Hippocampal formation (tissue), 2 donors: Measurements from ENCODE around the gene DTHD1.

Source experiments
- DNase-seq, 2 donors: peaks; one replicate each; lab custom pipeline; 2025; lab: John Stamatoyannopoulos, UW

The DTHD1 gene

DNA sequence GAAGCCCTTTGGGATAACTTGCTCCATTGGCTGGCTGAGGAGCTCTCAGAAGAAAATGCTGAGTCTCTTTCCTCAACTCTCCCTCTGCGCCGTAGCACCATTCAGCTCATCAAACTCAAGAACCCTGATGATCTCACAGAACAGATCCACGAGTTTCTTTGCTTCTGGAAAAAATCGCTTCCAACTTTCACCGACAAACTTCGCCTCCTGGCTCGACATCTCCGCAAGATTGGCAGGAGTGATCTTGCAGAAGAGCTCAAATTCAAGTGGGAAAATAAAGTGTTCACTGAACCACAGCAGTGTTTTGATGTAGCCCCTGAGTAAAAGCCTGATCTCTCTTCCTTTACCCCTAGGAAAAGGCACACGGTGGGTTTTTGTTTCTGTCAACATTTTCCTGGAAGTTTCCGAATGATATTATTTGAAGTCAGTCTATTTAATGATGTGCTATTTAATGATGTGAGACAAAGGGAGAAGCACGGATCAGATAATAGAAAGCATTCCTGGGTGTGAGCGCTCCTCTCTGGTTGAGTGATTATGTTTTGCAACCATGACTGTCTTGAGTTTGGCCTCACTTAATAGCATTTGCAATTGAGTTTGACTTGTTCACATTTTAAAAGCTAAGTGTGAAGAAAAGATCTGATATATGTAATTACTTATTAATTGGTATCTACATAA lies 62.2 kb downstream of the DTHD1 start:
- no peak for DNase-seq

DNA sequence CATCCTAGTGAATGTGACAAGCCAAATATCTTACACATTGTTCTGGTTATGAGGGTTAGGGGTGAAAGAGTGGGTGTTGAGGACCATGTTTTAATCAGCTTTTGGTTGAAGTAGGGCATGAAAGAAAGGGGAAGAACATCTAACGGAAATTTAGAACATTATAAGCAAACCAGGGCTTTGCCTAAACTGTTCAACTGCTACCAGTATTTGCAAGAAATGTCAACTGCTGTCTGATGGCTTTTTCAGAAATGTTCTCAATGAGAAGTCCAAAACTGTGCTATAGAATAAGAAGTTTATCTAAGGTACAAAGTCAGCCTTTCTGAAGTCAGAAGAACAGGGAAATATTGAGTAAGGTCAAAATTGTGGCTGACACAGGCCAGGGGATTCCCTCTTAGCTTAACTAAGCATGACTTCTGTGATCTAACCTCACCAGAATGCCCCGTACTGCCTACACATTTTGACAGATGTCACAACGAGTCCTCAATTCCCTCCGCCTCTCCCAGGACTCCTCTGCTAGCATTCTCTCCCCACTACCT lies 67.1 kb downstream of the DTHD1 start:
- DNase-seq = no peak

DNA sequence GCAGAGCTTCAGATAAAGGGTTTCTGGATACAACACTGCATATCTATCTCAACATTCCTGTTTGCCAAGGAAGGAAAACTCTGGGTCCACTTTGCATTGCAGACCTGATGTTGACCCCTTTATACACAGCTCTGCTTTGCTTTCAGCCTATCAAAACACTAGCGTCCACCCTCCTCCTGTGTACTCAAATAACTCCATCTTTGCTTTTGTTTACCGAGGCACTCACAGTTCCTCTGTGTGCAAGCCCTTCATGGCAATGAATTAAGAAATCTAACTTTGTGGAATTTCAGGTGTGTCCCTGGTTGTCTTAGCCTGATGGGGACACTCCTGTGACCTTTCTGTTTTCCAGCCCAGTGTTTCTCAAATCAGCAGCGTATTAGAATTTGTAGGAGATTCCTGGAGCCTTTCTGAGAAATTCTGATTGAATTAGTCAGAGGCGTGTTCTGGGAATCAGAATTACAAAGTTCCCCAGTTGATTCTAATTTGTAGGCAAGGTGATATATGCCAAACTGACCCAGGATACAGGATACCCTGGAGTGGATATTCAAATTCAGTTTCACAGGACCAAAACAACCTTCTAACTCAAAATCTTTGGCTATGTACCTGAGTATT lies 68.6 kb downstream of the DTHD1 start:
- DNase-seq = no peak

DNA sequence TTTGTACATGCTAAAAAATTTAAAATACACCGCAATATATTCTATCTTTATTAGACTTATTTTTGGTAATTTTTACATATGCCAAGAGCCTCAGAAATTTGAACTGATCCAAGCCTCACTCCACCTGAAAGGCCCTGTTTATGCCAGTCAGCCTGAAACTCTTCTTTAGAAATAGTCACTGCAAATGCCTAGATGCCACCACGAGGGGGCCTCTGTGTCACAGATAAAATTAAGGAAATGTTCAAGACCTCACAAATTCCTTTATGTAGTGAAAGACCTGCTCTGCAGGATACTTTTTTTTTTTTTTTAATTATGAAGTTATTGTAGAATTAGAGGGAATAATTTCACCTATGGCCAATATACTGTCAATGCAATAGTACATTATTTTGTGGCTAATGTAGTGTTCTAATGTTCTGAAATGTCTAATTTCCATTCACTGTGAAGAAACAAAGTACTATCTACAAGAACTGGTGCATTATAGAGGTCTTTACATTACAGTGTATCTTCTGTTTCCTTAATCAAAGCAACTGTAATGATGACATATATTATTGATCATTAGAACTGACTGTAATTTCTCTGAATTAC lies 69.8 kb downstream of the DTHD1 start:
- peak; percentile 71 to 86 for DNase-seq

DNA sequence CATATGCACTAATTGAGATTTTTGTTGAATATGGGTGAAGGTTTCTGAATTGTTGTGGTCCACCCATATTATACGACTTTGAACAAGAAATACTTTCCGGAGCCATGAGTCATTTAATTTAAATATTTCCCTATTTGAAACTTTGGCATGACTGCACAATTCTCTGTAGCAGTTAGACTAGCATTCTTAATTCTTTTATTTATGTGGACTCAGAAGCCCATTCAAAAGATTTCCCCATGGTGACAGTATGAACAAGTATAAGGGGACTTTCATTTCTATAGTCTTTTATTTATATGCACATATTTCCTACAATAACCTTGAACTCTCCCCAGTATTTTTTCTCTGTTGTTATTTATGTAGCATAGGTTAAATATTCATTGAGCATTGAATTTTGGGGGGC lies 72.6 kb downstream of the DTHD1 start:
- no peak for DNase-seq

DNA sequence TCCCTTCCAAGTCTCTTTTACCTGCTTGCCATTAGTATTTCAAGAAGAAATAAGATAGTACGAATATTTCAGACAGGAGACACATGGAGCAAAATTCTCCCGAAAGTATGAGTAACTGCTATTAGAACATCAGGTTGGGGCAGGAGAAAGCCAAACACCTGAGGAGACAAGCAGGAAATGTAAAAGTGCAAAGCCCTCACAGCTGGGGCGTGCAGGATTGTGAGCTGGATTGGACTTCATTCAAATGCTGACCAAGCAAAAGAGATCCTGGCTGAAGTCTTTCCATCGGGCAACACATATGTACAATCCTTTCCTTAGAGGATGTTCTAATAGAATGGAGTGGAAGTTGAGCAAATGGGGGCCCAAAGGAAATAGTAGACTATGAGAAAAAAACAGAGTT lies 76.8 kb downstream of the DTHD1 start:
- no peak for DNase-seq

DNA sequence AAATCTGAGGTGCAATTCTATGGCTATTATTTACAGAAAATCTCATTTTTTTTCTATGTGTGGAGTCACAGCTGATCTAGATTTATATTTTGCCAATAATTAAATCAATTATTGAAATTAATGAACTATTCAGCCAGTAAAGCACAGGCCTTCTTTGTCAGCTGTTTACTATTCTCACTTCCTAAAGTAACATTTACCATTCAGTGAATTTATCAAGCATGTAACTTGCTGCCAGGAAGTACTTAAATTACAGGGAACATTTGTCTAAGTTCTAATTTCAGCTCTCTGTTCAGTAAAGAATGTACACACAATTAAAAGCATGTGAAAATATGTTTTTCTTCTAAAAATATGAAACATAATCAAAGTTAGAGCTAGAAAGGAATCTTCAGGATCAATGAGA lies 79.3 kb downstream of the DTHD1 start:
- no peak for DNase-seq

DNA sequence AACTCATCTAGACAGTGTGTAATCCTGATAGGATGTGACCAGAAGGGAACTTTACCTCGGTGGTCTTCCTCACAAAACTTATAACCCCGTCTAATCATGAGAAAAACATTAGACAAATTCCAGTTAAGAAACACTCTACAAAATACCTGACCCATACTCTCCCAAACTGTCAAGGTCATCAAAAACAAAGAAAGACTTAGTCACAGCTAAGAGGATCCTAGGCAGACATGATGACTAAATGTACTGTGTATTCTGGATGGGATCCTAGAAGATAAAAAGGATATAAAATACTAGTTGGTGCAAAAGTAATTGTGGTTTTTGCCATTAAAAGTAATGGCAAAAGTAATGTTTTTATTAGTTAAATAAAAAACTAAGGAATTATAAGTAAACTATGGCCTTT lies 81.6 kb downstream of the DTHD1 start:
- no peak for DNase-seq

DNA sequence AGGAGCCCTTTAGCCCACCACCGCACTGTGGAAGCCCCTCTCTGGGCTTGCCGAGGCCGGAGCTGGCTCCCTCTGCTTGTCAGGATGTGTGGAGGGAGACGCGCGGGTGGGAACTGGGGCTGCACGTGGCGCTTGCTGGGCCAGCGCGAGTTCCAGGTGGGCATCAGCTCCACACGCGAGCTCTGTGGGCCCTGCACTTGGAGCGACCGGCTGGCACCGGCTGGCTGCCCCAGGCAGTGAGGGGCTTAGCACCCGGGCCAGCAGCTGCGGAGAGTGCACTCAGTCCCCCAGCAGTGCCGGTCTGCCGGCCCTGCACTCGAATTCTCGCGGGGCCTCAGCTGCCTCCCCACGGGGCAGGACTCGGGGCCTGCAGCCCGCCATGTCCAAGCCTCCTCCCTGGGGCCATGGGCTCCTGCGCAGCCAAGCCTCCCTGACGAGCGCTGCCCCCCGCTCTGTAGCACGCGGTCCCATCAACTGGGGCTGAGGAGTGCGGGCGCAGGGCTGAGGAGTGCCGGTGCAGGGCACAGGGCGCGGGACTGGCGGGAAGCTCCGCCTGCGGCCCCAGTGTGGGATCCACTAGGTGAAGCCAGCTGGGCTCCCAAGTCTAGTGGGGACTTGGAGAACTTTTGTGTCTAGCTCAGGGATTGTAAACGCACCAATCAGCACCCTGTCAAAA lies 93.6 kb downstream of the DTHD1 start:
- DNase-seq = no peak

DNA sequence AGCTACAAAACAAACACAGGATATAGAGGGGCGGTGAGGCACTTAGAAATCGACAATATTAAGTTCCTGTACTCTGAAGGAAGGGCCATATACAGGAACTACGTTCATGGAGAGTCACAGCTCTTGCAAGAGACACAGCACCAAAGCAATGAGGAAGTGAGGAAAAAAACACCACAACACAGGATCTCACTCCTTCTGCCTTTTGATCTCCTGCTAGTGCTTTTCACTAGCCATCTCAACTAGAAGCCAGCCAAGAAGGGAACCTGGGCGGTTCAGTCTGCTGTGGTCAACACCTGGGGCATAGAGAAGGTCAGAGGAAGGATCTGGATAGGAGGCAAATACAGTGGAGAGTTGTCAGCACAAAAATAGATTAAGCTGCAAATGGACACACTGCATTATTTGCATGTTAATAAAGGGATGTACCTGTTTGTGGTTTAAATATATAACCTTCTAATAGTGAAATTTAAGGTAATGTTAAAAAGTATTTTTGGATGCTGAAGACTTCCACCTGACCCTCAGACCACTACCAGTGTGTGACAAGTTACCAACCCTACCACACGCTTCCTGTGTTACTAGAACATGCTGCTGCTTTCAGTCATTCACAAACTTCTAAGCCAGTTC lies 104.6 kb downstream of the DTHD1 start:
- DNase-seq = no peak

DNA sequence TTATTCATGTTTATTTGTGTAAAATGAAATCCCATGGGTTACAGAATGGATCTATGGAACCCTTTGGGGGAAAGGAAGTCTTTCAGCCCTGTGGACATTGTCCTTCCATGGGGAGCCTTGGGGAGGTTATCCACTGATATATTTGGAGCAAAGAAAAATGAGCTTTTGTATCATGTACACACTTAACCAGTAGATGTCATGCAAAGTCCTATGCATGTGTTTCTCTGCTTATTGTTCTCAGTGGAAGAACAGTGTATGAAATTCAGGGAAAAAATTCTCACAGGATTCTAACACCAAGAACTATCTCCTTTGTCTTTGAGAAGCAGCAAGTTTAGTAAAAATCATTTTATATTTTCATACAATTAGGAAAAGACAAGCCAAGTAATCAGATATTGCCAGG lies 105.3 kb downstream of the DTHD1 start:
- DNase-seq = peak in 1 of 2 donors; percentile 54

DNA sequence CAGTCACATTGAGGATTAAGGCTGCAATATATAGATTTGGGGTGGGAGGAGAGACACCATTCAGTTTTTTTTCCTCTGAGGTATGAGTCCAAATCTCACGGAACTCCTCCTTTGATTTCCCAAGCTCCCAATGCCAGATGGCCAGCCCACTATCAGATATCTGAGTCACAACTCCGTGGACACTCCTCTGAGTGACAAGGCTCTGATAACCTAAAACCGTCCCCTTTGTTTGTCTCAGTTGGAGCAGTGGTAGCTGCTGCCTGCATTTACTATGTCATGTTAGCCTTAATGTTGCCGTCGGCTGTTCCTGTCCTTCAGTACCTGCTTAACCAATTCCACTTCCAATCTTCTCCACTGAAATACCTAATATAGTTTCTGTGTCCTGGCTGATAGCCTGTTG lies 107.3 kb downstream of the DTHD1 start:
- DNase-seq = no peak

DNA sequence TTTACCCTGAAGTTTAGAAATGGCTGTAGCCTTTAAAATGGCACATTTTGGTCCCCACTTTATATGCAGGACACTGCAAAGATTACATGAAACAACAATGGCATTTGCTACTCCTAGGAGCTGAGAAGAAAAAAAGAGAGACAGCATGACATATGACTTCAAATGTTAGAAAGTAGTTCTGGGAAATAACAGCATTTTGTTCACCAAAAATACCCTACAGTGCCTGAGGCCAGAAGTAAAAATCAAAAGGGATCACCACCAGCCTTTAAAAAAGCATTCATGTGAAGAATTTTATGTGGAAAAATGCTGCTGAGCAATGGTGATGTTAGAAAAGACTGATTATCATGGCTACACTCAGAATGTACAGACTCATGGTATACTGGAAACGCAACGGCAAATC lies 110.0 kb downstream of the DTHD1 start:
- DNase-seq = no peak

DNA sequence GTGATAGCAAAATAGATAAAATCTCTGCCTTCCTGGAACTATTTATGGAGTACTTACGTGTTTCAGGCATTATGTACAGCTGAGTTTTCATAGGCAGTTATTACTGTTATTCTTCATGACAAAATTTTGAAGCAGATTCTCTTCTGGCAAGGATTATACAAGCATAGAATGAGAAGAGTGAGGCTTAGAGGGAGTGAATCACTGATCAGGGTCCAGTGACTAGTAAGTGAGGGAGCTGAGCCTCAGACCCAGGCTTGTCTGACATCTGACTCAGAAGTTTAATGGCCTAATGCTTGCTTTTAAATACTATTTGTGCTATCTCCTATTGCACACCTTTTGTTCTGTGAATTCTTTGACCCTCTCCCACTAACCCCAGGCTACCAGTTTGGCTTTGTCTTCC lies 110.6 kb downstream of the DTHD1 start:
- DNase-seq = no peak

DNA sequence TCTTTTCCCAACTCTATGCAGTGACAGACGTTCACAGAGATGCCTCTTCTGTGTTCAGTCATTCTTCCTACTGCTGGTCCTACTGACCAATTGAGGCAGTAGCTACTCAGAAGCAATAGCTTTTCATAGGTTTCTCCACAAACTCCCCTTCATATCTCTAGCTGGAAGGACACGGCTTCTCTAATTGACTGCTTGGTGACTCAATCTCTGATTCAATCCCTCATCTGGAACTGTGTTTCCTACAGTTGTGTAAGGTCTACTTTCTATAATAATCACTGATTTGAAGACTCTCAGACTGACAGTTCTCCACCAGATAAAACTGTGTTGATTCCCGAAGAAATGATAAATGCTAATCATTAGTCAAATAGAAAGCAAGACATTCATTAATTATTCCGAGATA lies 111.5 kb downstream of the DTHD1 start:
- DNase-seq = no peak
